Hepatocyte (in vitro differentiated cells): Measurements from ENCODE around the gene ANKRD28. TPM values are rescaled to one million over a fixed set of nuclear protein-coding genes. Genes with fewer than 3 reads are reported as not detected.

Experiments used
- DNase-seq: peaks from one replicate; pipeline ENCODE4 v3.0.0-alpha.2; 2016; ENCODE audit warnings: low spot score
- H2AFZ ChIP-seq: fragments of 200-600 bp; sonication (generic); 2 replicates; pipeline ENCODE4 v1.6.0; 2016; ENCODE audit warnings: antibody characterized with exemption, mild to moderate bottlenecking
- H3K27ac ChIP-seq: fragments of 200-600 bp; sonication (generic); 2 replicates; pipeline ENCODE4 v1.5.1; 2016; ENCODE audit warnings: mild to moderate bottlenecking
- H3K27me3 ChIP-seq: fragments of 200-600 bp; sonication (generic); 2 replicates; pipeline ENCODE4 v1.6.1; 2016
- H3K36me3 ChIP-seq: fragments of 200-600 bp; sonication (generic); replicated peaks from 2 replicates; pipeline ENCODE4 v1.5.1; 2016; ENCODE audit warnings: low read depth; ENCODE audit not compliant: insufficient read depth
- H3K4me1 ChIP-seq: fragments of 200-600 bp; sonication (generic); 2 replicates; pipeline ENCODE4 v1.5.1; 2016; ENCODE audit warnings: mild to moderate bottlenecking, moderate library complexity; ENCODE audit not compliant: insufficient read depth
- H3K4me2 ChIP-seq: fragments of 200-600 bp; sonication (generic); 2 replicates; pipeline ENCODE4 v1.6.0; 2016
- H3K4me3 ChIP-seq: fragments of 200-600 bp; sonication (generic); 2 replicates; pipeline ENCODE4 v1.5.1; 2016; ENCODE audit warnings: mild to moderate bottlenecking
- H3K79me2 ChIP-seq: fragments of 200-600 bp; sonication (generic); 2 replicates; pipeline ENCODE4 v1.6.0; 2017; ENCODE audit warnings: mild to moderate bottlenecking
- H3K9me2 ChIP-seq: fragments of 200-600 bp; sonication (generic); replicated peaks from 2 replicates; pipeline ENCODE4 v1.6.0; 2017; ENCODE audit warnings: mild to moderate bottlenecking; ENCODE audit not compliant: insufficient read depth
- H3K9me3 ChIP-seq: fragments of 200-600 bp; sonication (generic); 2 replicates; pipeline ENCODE4 v1.5.1; 2016; ENCODE audit warnings: low read depth, mild to moderate bottlenecking
- H4K20me1 ChIP-seq: fragments of 200-600 bp; sonication (generic); 2 replicates; pipeline ENCODE4 v1.6.0; 2016; ENCODE audit warnings: mild to moderate bottlenecking; ENCODE audit not compliant: insufficient read depth, poor library complexity, severe bottlenecking
- EZH2 ChIP-seq: fragments of 200-600 bp; sonication (generic); IDR thresholded peaks from 2 replicates; pipeline ENCODE4 v1.6.1; 2016; ENCODE audit warnings: antibody characterized with exemption, mild to moderate bottlenecking, borderline replicate concordance
- EZH2phosphoT487 ChIP-seq: fragments of 200-600 bp; sonication (generic); IDR thresholded peaks from one replicate; pipeline ENCODE4 v1.6.1; 2018; ENCODE audit warnings: antibody characterized with exemption, mild to moderate bottlenecking, low read depth, moderate library complexity; ENCODE audit not compliant: unreplicated experiment, severe bottlenecking
- WGBS: methylation state at CpG from one replicate; pipeline ENCODE4 v1.1.6; 2016; ENCODE audit warnings: low lambda C conversion rate; ENCODE audit errors: missing lambda C conversion rate; 5-methylcytosine and 5-hydroxymethylcytosine counted together
- polyA plus RNA-seq: library from polyadenylated mRNA; unstranded; fragments of >200 nt; fragmentation: Nextera tagmentation; extraction: Ambion mirVana; gene quantifications from 2 replicates; pipeline ENCODE4 v1.2.1, GENCODE V29; 2016
- total RNA-seq: library from RNA; depleted of rRNA; stranded (reverse); fragments of >200 nt; gene quantifications from 2 replicates; pipeline ENCODE4 v1.2.3, GENCODE V29; 2014
- TF ChIP-seq, protein P1 (sequence below): fragments of 200-600 bp; sonication (generic); IDR thresholded peaks from 2 replicates; pipeline ENCODE4 v1.5.1; 2016; ENCODE audit warnings: antibody characterized with exemption, mild to moderate bottlenecking; ENCODE audit not compliant: poor library complexity

Gene ANKRD28
- total and polyA plus RNA-seq, 2 experiments from 2014 or later = 12.3 to 40.6 TPM

DNA sequence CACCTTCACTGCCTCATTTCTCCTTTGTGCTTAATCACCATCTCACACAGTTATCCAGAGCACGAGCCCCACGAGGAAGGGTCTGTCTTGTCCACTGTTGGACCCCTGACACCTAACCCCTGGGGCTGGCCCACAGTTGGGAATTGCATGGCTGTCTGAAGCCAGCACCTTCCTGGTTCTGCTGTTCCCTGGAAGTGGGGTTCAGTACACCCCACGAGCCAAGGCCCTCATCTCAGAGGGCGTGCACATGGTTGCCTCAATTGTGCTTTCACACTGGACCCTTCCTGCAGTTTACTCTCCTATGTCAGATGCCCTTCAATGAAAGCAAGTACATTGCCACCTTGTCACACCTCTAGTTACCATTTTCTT is 165.6 kb downstream of the ANKRD28 start:
- H3K27ac ChIP-seq = no peak overlapping the region
- H3K27me3 ChIP-seq = no peaks in the 10 kb centered on the region
- peaks cover 31% of the 10 kb centered on the region for H3K4me1 ChIP-seq
- no peak overlapping the region for H3K4me3 ChIP-seq
- no peaks in the 10 kb centered on the region for H3K9me2 ChIP-seq
- H3K79me2 ChIP-seq = no peaks in the 10 kb centered on the region
- H3K36me3 ChIP-seq = no peaks in the 10 kb centered on the region
- H3K4me2 ChIP-seq = no peak overlapping the region
- H2AFZ ChIP-seq = no peak overlapping the region
- no peak for DNase-seq
- 92% methylated on average over 4 of the region's 4 CpGs for WGBS
- no peaks in the 10 kb centered on the region for H4K20me1 ChIP-seq
- no peaks in the 10 kb centered on the region for H3K9me3 ChIP-seq
- TF ChIP-seq EZH2phosphoT487 (no peak), EZH2 (no peak)
- TF ChIP-seq, protein P1, sequence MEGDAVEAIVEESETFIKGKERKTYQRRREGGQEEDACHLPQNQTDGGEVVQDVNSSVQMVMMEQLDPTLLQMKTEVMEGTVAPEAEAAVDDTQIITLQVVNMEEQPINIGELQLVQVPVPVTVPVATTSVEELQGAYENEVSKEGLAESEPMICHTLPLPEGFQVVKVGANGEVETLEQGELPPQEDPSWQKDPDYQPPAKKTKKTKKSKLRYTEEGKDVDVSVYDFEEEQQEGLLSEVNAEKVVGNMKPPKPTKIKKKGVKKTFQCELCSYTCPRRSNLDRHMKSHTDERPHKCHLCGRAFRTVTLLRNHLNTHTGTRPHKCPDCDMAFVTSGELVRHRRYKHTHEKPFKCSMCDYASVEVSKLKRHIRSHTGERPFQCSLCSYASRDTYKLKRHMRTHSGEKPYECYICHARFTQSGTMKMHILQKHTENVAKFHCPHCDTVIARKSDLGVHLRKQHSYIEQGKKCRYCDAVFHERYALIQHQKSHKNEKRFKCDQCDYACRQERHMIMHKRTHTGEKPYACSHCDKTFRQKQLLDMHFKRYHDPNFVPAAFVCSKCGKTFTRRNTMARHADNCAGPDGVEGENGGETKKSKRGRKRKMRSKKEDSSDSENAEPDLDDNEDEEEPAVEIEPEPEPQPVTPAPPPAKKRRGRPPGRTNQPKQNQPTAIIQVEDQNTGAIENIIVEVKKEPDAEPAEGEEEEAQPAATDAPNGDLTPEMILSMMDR = no peak

DNA sequence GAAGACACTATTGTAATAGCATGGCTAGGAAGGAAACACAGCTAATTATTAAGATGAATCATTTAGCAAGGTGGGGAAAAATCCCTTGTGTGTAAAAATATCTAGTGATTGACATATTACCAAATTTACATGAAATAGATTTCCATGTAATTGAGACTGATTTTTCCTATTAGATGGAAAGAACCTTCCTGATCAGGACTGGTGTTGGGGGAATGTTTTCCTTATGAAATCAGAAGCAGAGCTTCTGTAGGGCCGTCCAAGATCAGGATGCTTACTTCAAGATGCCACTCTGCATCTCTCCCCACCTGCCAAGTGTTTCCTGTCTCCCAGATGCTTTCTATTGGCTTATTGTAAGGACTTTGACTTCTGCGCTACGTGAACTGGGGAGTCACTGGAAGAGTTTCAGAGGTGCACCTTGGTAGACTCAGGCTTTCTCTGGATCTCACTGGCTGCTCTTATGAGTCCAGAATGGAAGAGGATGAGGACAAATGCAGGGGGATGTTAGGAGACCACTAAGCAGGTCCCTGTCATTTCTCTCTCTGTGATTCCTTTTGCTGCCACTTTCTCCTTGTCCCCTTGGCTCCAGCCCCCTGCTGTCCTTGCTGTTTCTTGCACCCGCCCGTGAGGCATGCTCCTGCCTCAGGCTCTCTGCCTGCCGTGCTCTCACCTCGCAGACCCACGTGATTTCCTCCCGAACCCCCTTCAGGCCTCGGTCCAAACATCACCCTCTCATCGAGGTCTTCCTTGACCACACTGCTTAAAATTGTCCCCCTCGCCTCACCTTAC is 166.2 kb downstream of the ANKRD28 start:
- Histone ChIP-seq H3K4me1 (peaks cover 31% of the 10 kb centered on the region), H3K27ac (no peak overlapping the region), H3K79me2 (no peaks in the 10 kb centered on the region), H3K9me3 (no peaks in the 10 kb centered on the region), H4K20me1 (no peaks in the 10 kb centered on the region), H3K27me3 (no peaks in the 10 kb centered on the region), H3K36me3 (no peaks in the 10 kb centered on the region), H3K4me2 (no peak overlapping the region), H3K4me3 (no peak overlapping the region), H3K9me2 (no peaks in the 10 kb centered on the region), H2AFZ (no peak overlapping the region)
- TF ChIP-seq EZH2 = no peak
- TF ChIP-seq, protein P1 = no peak
- TF ChIP-seq EZH2phosphoT487 = no peak
- DNase-seq = no peak
- WGBS = 74% methylated on average over 12 of the region's 12 CpGs

DNA sequence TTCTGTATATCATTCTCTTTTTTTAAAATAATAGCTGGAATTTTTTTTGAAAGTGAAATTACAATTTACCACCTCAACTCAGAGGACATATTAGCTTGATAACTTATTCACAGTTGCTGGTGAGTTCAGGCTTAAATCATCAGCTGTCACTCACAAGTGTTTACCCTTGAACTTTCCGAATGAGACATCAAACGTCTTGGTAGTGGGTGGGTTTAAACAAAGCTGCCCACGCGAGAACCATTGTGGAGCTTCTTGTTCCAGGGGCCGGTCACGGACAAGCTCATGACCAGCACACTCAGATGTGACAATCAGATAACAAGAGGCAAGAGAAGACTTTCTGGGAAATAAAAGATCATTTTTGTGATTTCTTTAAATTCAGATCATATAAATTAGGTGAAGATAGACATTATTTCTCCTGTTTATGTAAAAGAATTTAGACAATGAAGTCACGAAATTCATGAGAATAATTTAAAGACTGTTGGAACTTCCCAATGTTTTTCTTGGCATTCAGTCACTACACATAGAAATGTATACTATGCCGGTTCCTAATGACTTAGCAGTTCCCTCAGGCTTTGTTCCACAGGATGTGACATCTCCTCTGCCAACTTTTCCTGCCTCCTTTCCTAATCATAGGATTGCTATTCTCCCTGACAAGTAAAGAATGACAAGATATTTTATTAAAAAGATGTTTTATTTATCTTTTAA is 167.0 kb downstream of the ANKRD28 start:
- Histone ChIP-seq H3K79me2 (no peaks in the 10 kb centered on the region), H3K4me1 (peaks cover 30% of the 10 kb centered on the region), H3K9me2 (no peaks in the 10 kb centered on the region), H3K9me3 (no peaks in the 10 kb centered on the region), H3K4me2 (peak overlapping the region; percentile 67), H3K27me3 (no peaks in the 10 kb centered on the region), H3K27ac (peak overlapping the region; percentile 41), H3K4me3 (no peak overlapping the region), H3K36me3 (no peaks in the 10 kb centered on the region), H4K20me1 (no peaks in the 10 kb centered on the region), H2AFZ (no peak overlapping the region)
- no peak for DNase-seq
- TF ChIP-seq EZH2 (no peak), EZH2phosphoT487 (no peak)
- TF ChIP-seq, protein P1 = no peak
- WGBS = 31% methylated on average over 8 of the region's 8 CpGs
